Vagina (tissue), 2 donors: ENCODE measurements around the gene CHRNB1.

Experiments
- POLR2A ChIP-seq, 2 donors: fragments of 450-650 bp; IDR thresholded peaks; one replicate each; pipeline ENCODE4 v1.6.1; 2017; ENCODE audit warnings: antibody characterized with exemption in 2 of 2, mild to moderate bottlenecking in 2 of 2, moderate library complexity in 2 of 2
- POLR2AphosphoS5 ChIP-seq, 2 donors: sonication (generic); formaldehyde crosslinking; IDR thresholded peaks; one replicate each; pipeline ENCODE4 v1.9.0; 2017; ENCODE audit warnings: antibody characterized with exemption in 2 of 2, mild to moderate bottlenecking in 2 of 2, low read depth in 1 of 2; ENCODE audit not compliant: insufficient read depth in 1 of 2

GRCh38 chr17:7502171-7502847 lies 57.4 kb downstream of the CHRNB1 start:
- TF ChIP-seq POLR2A (IDR thresholded peaks at IDR 0.05) (no peak), POLR2AphosphoS5 (IDR thresholded peaks at IDR 0.05; ENCODE audit: insufficient read depth in 1 of 2, low read depth in 1 of 2) (no peak)
